Endothelial cell of umbilical vein (primary cell): ENCODE measurements around the gene UBE2QL1. TPM values are rescaled to one million over a fixed set of nuclear protein-coding genes. Genes with fewer than 3 reads are reported as not detected.

Source experiments
- BruUV-seq: library from RNA; stranded (reverse); fragments of 400-500 nt; replicated peaks from 2 replicates; lab custom pipeline; 2021; lab: Mats Ljungman, UMichigan
- CTCF ChIA-PET: fragments of 300-600, 350-600 bp; sonication (Branson Sonifier 250); formaldehyde crosslinking; loops from one replicate; lab custom pipeline; 2021; ENCODE audit warnings: antibody characterized with exemption, inconsistent platforms; lab: Charles Lee
- POLR2A ChIA-PET: fragments of 300-600, 350-600 bp; sonication (Branson Sonifier 250); formaldehyde crosslinking; loops from one replicate; lab custom pipeline; 2021; ENCODE audit warnings: antibody characterized with exemption, inconsistent platforms; lab: Charles Lee
- DNase-seq: peaks from one replicate; pipeline ENCODE4 v3.0.0-alpha.2; 2011; ENCODE audit warnings: low read depth, low spot score
- FAIRE-seq: peaks from 2 replicates; lab custom pipeline; 2011; peaks lifted over from hg19 to GRCh38; lab: Jason Lieb, UNC
- H2AFZ ChIP-seq: 2 replicates; pipeline ENCODE4 v1.6.0; 2012; ENCODE audit warnings: low read depth, low read length, control low read depth, inconsistent platforms
- H3K27ac ChIP-seq: 2 replicates; pipeline ENCODE4 v1.5.1; 2011; ENCODE audit warnings: low read depth, mild to moderate bottlenecking, control low read depth, low read length, moderate library complexity; ENCODE audit not compliant: insufficient read depth
- H3K27me3 ChIP-seq, 2 experiments: 2 replicates each; pipeline versions ENCODE4 v1.6.0 to v1.6.1; 2011; ENCODE audit warnings: low read length in 2 of 2, mixed read lengths in 1 of 2; ENCODE audit not compliant: control insufficient read depth in 2 of 2, insufficient read depth in 2 of 2
- H3K36me3 ChIP-seq, 2 experiments: 2 replicates in 1 of 2; 3 replicates in 1 of 2; pipeline ENCODE4 v1.5.1; 2011; ENCODE audit warnings: low read length in 2 of 2, mild to moderate bottlenecking in 1 of 2, moderate library complexity in 1 of 2; ENCODE audit not compliant: control insufficient read depth in 2 of 2, insufficient read depth in 2 of 2; ENCODE audit errors: extremely low read depth in 1 of 2
- H3K4me1 ChIP-seq: 3 replicates; pipeline ENCODE4 v1.5.1; 2011; ENCODE audit warnings: mild to moderate bottlenecking, low read length; ENCODE audit not compliant: control insufficient read depth, insufficient read depth; ENCODE audit errors: extremely low read depth
- H3K4me2 ChIP-seq: 2 replicates; pipeline ENCODE4 v1.6.1; 2011; ENCODE audit warnings: low read length, control low read depth, mixed read lengths; ENCODE audit not compliant: insufficient read depth
- H3K4me3 ChIP-seq, 3 experiments: fragments of 200-600 bp in 1 of 3; sonication (generic), shearing (Covaris generic) in 1 of 3; replicated peaks in 1 of 3; 2 replicates each; pipeline ENCODE4 v1.5.1; 2011 to 2016; ENCODE audit warnings: control low read depth in 3 of 3, low read length in 3 of 3, mild to moderate bottlenecking in 2 of 3, inconsistent platforms in 1 of 3, low read depth in 1 of 3, moderate library complexity in 1 of 3; ENCODE audit not compliant: insufficient read depth in 1 of 3
- H3K79me2 ChIP-seq: 2 replicates; pipeline ENCODE4 v1.6.0; 2012; ENCODE audit warnings: low read length, inconsistent platforms; ENCODE audit not compliant: control insufficient read depth, insufficient read depth
- H3K9ac ChIP-seq: replicated peaks from 2 replicates; pipeline ENCODE3; 2011; ENCODE audit warnings: low read length, control low read depth; ENCODE audit not compliant: insufficient read depth; ENCODE audit errors: extremely low read depth
- H3K9me1 ChIP-seq: replicated peaks from 3 replicates; pipeline ENCODE4 v1.6.0; 2011; ENCODE audit warnings: mild to moderate bottlenecking, low read length; ENCODE audit not compliant: control insufficient read depth, insufficient read depth; ENCODE audit errors: extremely low read depth
- H3K9me3 ChIP-seq: replicated peaks from 2 replicates; pipeline ENCODE4 v1.5.1; 2012; ENCODE audit warnings: low read length, inconsistent platforms; ENCODE audit not compliant: control insufficient read depth, insufficient read depth
- H4K20me1 ChIP-seq: replicated peaks from 2 replicates; pipeline ENCODE3; 2011; ENCODE audit warnings: mild to moderate bottlenecking, low read length; ENCODE audit not compliant: control insufficient read depth, insufficient read depth; ENCODE audit errors: extremely low read depth
- CTCF ChIP-seq, 2 donors: IDR thresholded peaks; 1 replicate in 1 of 2; 2 replicates in 1 of 2; pipeline ENCODE4 v1.5.1; 2011; ENCODE audit warnings: low read length in 2 of 2, mild to moderate bottlenecking in 2 of 2, moderate library complexity in 2 of 2, control low read depth in 1 of 2, inconsistent platforms in 1 of 2, low read depth in 1 of 2; ENCODE audit not compliant: insufficient read depth in 1 of 2; ENCODE audit errors: extremely low read depth in 1 of 2
- EZH2 ChIP-seq: IDR thresholded peaks from 2 replicates; pipeline ENCODE4 v1.6.1; 2012; ENCODE audit warnings: borderline replicate concordance, low read depth, mild to moderate bottlenecking, moderate library complexity, low read length, inconsistent platforms; ENCODE audit not compliant: severe bottlenecking
- FOS ChIP-seq: IDR thresholded peaks from 2 replicates; pipeline ENCODE4 v1.6.1; 2011; ENCODE audit warnings: mild to moderate bottlenecking, low read length, moderate library complexity, borderline replicate concordance; ENCODE audit not compliant: insufficient read depth
- GATA2 ChIP-seq: IDR thresholded peaks from 2 replicates; pipeline ENCODE4 v1.7.0; 2011; ENCODE audit warnings: low read depth, mild to moderate bottlenecking, moderate library complexity, mixed read lengths, low read length; ENCODE audit not compliant: insufficient read length, insufficient read depth
- MAX ChIP-seq: IDR thresholded peaks from 2 replicates; pipeline ENCODE4 v1.6.1; 2011; ENCODE audit not compliant: insufficient read depth, insufficient read length
- MYC ChIP-seq: IDR thresholded peaks from one replicate; pipeline ENCODE4 v1.6.1; 2011; ENCODE audit warnings: mild to moderate bottlenecking, low read depth, low read length
- POLR2A ChIP-seq: IDR thresholded peaks from 2 replicates; pipeline ENCODE4 v1.6.1; 2012; ENCODE audit warnings: low read depth, mild to moderate bottlenecking, control low read depth, low read length
- dilution Hi-C: fragments of 300-500 bp; cut with MboI; formaldehyde crosslinking; loops from one replicate; pipeline ENCODE4 v1.15.0; 2019; ENCODE audit warnings: low sequenced_read_pairs; ENCODE audit not compliant: extremely low pct_ligation_motif_present
- intact Hi-C: fragments of 100-400 bp; cut with micrococcal nuclease; formaldehyde crosslinking; loops from one replicate; pipeline ENCODE4 v1.10.0; 2022
- polyA plus RNA-seq, 4 experiments: library from polyadenylated mRNA; depleted of rRNA in 3 of 4; stranded (reverse) in 3 of 4; unstranded in 1 of 4; fragments of >200 nt; gene quantifications; 2 replicates each; pipeline versions ENCODE4 v1.2.1 to v1.2.3, GENCODE V29; 2011 to 2012; ENCODE audit warnings: missing spikeins in 1 of 4
- total RNA-seq: library from RNA; stranded (reverse); gene quantifications from 2 replicates; pipeline ENCODE4 v1.2.3, GENCODE V29; 2021

UBE2QL1 gene
- total and polyA plus RNA-seq, 2 donors (not counting 3 experiments of a cell fraction or from before 2014, with no cell fraction given) = 0.04 to 0.15 TPM

- no peaks in the 10 kb centered on the region for H3K79me2 ChIP-seq
- intact Hi-C loops (no loop called here), dilution Hi-C loops (no loop called here)
- no peak overlapping the region for H3K4me2 ChIP-seq
- POLR2A ChIA-PET = no interaction called here
- no peaks in the 10 kb centered on the region for H4K20me1 ChIP-seq
- no peaks in the 10 kb centered on the region for H3K9me1 ChIP-seq
- BruUV-seq = no TSS peak
- CTCF ChIA-PET = no interaction called here
- no peaks in the 10 kb centered on the region for H3K9me3 ChIP-seq
- no peak overlapping the region for H3K4me3 ChIP-seq
- H3K27me3 ChIP-seq = peaks cover 0 to 2% of the 10 kb centered on the region in 2 experiments
- no peaks in the 10 kb centered on the region for H3K4me1 ChIP-seq
- H3K9ac ChIP-seq = no peak overlapping the region
- DNase-seq = no peak
- H3K27ac ChIP-seq = no peak overlapping the region
- no peaks in the 10 kb centered on the region for H3K36me3 ChIP-seq
- FAIRE-seq = no peak
- H2AFZ ChIP-seq = no peak overlapping the region
- TF ChIP-seq EZH2 (no peak), GATA2 (no peak), MYC (no peak), FOS (no peak), MAX (no peak), CTCF (IDR thresholded peaks at IDR 0.05; ENCODE audit: extremely low read depth in 1 of 2, insufficient read depth in 1 of 2, low read depth in 1 of 2, low read length in 2 of 2) (no peak), POLR2A (no peak)
Observed at GRCh38 chr5:6498968-6499367, 50.3 kb downstream of the UBE2QL1 start.
